Mesenchymal stem cell (in vitro differentiated cells and primary cell): Measurements from ENCODE around the gene RABGAP1L.
"Not testable (repeated sequence)": the region's sequence is repeated elsewhere in the genome, so short reads cannot be mapped to it uniquely, and the experiment has no call there.

Experiments
- DNase-seq: peaks from one replicate; pipeline ENCODE4 v3.0.0-alpha.2; 2013
- H2AFZ ChIP-seq: one replicate; pipeline ENCODE4 v1.6.1; 2013; ENCODE audit warnings: low read depth, mild to moderate bottlenecking, control low read depth, inconsistent platforms, low read length, moderate library complexity
- H2AK5ac ChIP-seq: 2 replicates; pipeline ENCODE4 v1.6.1; 2013; ENCODE audit warnings: low read length, moderate library complexity, mild to moderate bottlenecking, inconsistent platforms; ENCODE audit not compliant: severe bottlenecking
- H2BK120ac ChIP-seq: one replicate; pipeline ENCODE4 v1.6.1; 2013; ENCODE audit warnings: low read depth, mild to moderate bottlenecking, inconsistent platforms, low read length, moderate library complexity
- H2BK12ac ChIP-seq, 2 experiments: one replicate each; pipeline ENCODE4 v1.6.1; 2013; ENCODE audit warnings: inconsistent platforms in 2 of 2, low read length in 2 of 2, mild to moderate bottlenecking in 2 of 2, moderate library complexity in 2 of 2, control low read depth in 1 of 2
- H2BK15ac ChIP-seq: one replicate; pipeline ENCODE4 v1.6.1; 2013; ENCODE audit warnings: mild to moderate bottlenecking, low read depth, inconsistent platforms; ENCODE audit not compliant: poor library complexity, severe bottlenecking
- H2BK5ac ChIP-seq: 2 replicates; pipeline ENCODE4 v1.6.1; 2013; ENCODE audit warnings: low read depth, mild to moderate bottlenecking, low read length, control low read depth, inconsistent platforms; ENCODE audit not compliant: poor library complexity, severe bottlenecking
- H3K14ac ChIP-seq, 2 experiments: one replicate each; pipeline ENCODE4 v1.6.1; 2013; ENCODE audit warnings: inconsistent platforms in 2 of 2, low read length in 2 of 2, control low read depth in 1 of 2, mild to moderate bottlenecking in 1 of 2, moderate library complexity in 1 of 2
- H3K18ac ChIP-seq, 2 experiments: one replicate each; pipeline ENCODE4 v1.6.1; 2013; ENCODE audit warnings: inconsistent platforms in 2 of 2, low read length in 2 of 2, control low read depth in 1 of 2, low read depth in 1 of 2, mild to moderate bottlenecking in 1 of 2
- H3K23ac ChIP-seq, 2 experiments: one replicate each; pipeline ENCODE4 v1.6.1; 2013; ENCODE audit warnings: inconsistent platforms in 2 of 2, low read length in 2 of 2, mild to moderate bottlenecking in 2 of 2, moderate library complexity in 2 of 2, control low read depth in 1 of 2
- H3K27ac ChIP-seq: 2 replicates; pipeline ENCODE4 v1.5.1; 2013; ENCODE audit warnings: mild to moderate bottlenecking, moderate library complexity, low read length, control low read depth, inconsistent platforms; ENCODE audit not compliant: poor library complexity, severe bottlenecking
- H3K27me3 ChIP-seq, 2 experiments: 2 replicates each; pipeline versions ENCODE4 v1.6.1 to v1.7.0; 2013; ENCODE audit warnings: low read length in 2 of 2, mild to moderate bottlenecking in 2 of 2, moderate library complexity in 2 of 2, control low read depth in 1 of 2, inconsistent platforms in 1 of 2; ENCODE audit not compliant: control insufficient read depth in 1 of 2, insufficient read depth in 1 of 2
- H3K36me3 ChIP-seq, 2 experiments: 2 replicates each; pipeline versions ENCODE4 v1.6.1 to v1.7.0; 2013; ENCODE audit warnings: low read length in 2 of 2, control low read depth in 1 of 2, inconsistent platforms in 1 of 2, low read depth in 1 of 2, mild to moderate bottlenecking in 1 of 2; ENCODE audit not compliant: insufficient read depth in 2 of 2, control insufficient read depth in 1 of 2
- H3K4ac ChIP-seq, 2 experiments: one replicate each; pipeline ENCODE4 v1.6.1; 2013; ENCODE audit warnings: inconsistent platforms in 2 of 2, low read length in 2 of 2, mild to moderate bottlenecking in 2 of 2, moderate library complexity in 2 of 2, control low read depth in 1 of 2, low read depth in 1 of 2
- H3K4me1 ChIP-seq: 2 replicates; pipeline ENCODE4 v1.6.1; 2013; ENCODE audit warnings: low read depth, low read length, control low read depth; ENCODE audit not compliant: control insufficient read depth, insufficient read depth
- H3K4me2 ChIP-seq: 2 replicates; pipeline ENCODE4 v1.6.1; 2013; ENCODE audit warnings: low read length, mild to moderate bottlenecking, inconsistent platforms; ENCODE audit not compliant: poor library complexity, severe bottlenecking
- H3K4me3 ChIP-seq, 2 experiments: 2 replicates each; pipeline versions ENCODE4 v1.5.1 to v1.7.0; 2013; ENCODE audit warnings: low read length in 2 of 2, mild to moderate bottlenecking in 2 of 2, control low read depth in 1 of 2, low read depth in 1 of 2; ENCODE audit not compliant: insufficient read depth in 1 of 2
- H3K79me1 ChIP-seq: replicated peaks from 2 replicates; pipeline ENCODE4 v1.6.1; 2013; ENCODE audit warnings: mild to moderate bottlenecking, control low read depth, low read length, inconsistent platforms; ENCODE audit not compliant: poor library complexity, severe bottlenecking
- H3K9ac ChIP-seq: 2 replicates; pipeline ENCODE4 v1.7.0; 2013; ENCODE audit warnings: mild to moderate bottlenecking, low read length, moderate library complexity
- H3K9me3 ChIP-seq: 2 replicates; pipeline ENCODE4 v1.7.0; 2013; ENCODE audit warnings: mild to moderate bottlenecking, low read length; ENCODE audit not compliant: control insufficient read depth
- H4K8ac ChIP-seq: one replicate; pipeline ENCODE4 v1.6.1; 2013; ENCODE audit warnings: inconsistent platforms, mild to moderate bottlenecking, low read length, moderate library complexity
- H4K91ac ChIP-seq: one replicate; pipeline ENCODE4 v1.6.1; 2013; ENCODE audit warnings: mild to moderate bottlenecking, low read length, inconsistent platforms
- WGBS: methylation state at CpG from one replicate; pipeline ENCODE4 v1.1.7; 2013; ENCODE audit warnings: mixed read lengths; 5-methylcytosine and 5-hydroxymethylcytosine counted together

Gene RABGAP1L

GRCh38 chr1:174340404-174340803 is 181.1 kb downstream of the RABGAP1L start:
- not testable (repeated sequence) for DNase-seq, H3K27me3 ChIP-seq, H3K14ac ChIP-seq, H2BK12ac ChIP-seq, H3K18ac ChIP-seq, H3K36me3 ChIP-seq, H3K23ac ChIP-seq, H3K27ac ChIP-seq, H3K79me1 ChIP-seq, H2AK5ac ChIP-seq, H2BK120ac ChIP-seq, H3K9me3 ChIP-seq, H3K9ac ChIP-seq, H3K4me1 ChIP-seq, H2AFZ ChIP-seq, H2BK5ac ChIP-seq, H4K91ac ChIP-seq, H3K4me2 ChIP-seq, H3K4ac ChIP-seq, H3K4me3 ChIP-seq, H4K8ac ChIP-seq, H2BK15ac ChIP-seq
- no CpG with 5 or more reads among the region's 1 CpG for WGBS

DNA sequence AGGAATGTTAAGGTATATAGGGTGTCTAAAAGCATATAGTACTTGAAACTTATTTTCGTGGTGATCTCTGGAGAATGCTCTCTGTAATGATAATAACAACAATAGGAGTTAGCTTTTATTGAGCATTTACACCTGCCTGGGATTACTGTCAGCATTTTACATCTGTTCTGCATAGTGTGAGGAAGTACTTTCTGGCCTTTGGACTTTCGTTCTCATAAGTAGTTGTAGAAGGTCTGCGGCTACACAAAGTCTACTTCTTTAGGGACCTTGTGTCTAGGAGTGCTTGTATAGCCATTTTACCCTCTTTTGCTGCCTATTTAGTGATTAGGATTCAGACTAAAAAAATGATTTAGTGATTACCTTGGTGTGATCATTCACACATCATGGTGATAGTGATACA is 184.8 kb downstream of the RABGAP1L start:
- H4K91ac ChIP-seq, result no peak overlapping the region
- H2AK5ac ChIP-seq, result no peak overlapping the region
- no peaks in the 10 kb centered on the region for H3K4me1 ChIP-seq
- no peak overlapping the region for H2BK15ac ChIP-seq
- no peak overlapping the region for H3K4ac ChIP-seq
- H4K8ac ChIP-seq, result no peak overlapping the region
- 93% methylated on average over 3 of the region's 3 CpGs for WGBS
- no peak overlapping the region for H3K27ac ChIP-seq
- no peak overlapping the region for H2BK5ac ChIP-seq
- no peaks in the 10 kb centered on the region for H3K36me3 ChIP-seq
- H3K23ac ChIP-seq, result no peak overlapping the region
- H2BK120ac ChIP-seq, result no peak overlapping the region
- H3K4me2 ChIP-seq, result no peak overlapping the region
- H3K9me3 ChIP-seq, result no peaks in the 10 kb centered on the region
- no peak overlapping the region for H2BK12ac ChIP-seq
- no peaks in the 10 kb centered on the region for H3K27me3 ChIP-seq
- no peak for DNase-seq
- H2AFZ ChIP-seq, result no peak overlapping the region
- peaks cover 1% of the 10 kb centered on the region for H3K79me1 ChIP-seq
- no peak overlapping the region for H3K18ac ChIP-seq
- H3K14ac ChIP-seq, result no peak overlapping the region
- H3K4me3 ChIP-seq, result no peak overlapping the region
- no peak overlapping the region for H3K9ac ChIP-seq

- Histone ChIP-seq H3K36me3 (no peaks in the 10 kb centered on the region), H3K4me3 (no peak overlapping the region), H2BK15ac (no peak overlapping the region), H3K27me3 (no peaks in the 10 kb centered on the region), H4K91ac (no peak overlapping the region), H2BK120ac (no peak overlapping the region), H2BK5ac (no peak overlapping the region), H3K9me3 (no peaks in the 10 kb centered on the region), H3K23ac (no peak overlapping the region), H3K14ac (no peak overlapping the region), H3K4me1 (no peaks in the 10 kb centered on the region), H2AFZ (no peak overlapping the region), H3K4me2 (no peak overlapping the region), H2AK5ac (no peak overlapping the region), H3K18ac (no peak overlapping the region), H3K79me1 (peaks cover 7% of the 10 kb centered on the region), H4K8ac (no peak overlapping the region), H3K9ac (no peak overlapping the region), H3K4ac (no peak overlapping the region), H2BK12ac (no peak overlapping the region), H3K27ac (no peak overlapping the region)
- no peak for DNase-seq
Observed at GRCh38 chr1:174352117-174352516, 192.8 kb downstream of the RABGAP1L start.

DNA sequence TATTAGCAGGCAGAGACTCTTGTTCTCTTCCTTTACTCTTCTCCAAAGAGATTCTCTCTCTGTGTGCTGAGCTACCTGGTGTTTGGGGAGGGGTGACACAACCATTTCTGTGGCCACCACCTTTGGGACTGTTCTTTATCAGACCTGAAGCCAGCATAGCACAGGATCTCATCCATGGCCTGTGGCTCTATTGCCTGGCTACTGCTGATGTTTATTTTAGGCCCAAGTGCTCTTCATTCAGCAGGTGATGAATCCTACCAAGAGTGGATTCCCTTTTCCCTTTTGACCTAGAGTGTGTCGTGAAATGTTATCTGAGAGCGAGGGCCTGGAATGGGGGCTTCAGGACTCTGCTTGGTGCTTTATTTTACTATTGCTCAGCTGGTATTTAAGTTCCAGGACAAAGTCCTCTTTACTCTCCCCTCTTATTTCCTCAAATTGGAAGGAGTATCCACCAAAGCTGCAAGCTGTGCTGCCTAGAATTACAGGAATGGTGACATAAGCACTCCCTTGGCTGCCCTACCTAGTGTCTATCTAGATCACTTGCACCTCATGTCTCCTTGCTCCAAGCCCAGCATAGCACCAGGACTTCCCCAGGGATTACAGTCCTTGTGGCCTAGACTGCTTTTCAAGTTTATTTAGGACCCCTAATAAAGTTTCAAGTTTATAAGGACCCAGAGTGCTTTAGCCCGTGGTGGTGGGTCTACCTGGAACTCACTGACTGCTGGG is 193.7 kb downstream of the RABGAP1L start:
- Histone ChIP-seq H3K18ac (no peak overlapping the region), H3K9me3 (no peaks in the 10 kb centered on the region), H3K36me3 (no peaks in the 10 kb centered on the region), H2BK120ac (no peak overlapping the region), H2AFZ (no peak overlapping the region), H3K27ac (no peak overlapping the region), H3K27me3 (no peaks in the 10 kb centered on the region), H2BK5ac (no peak overlapping the region), H3K79me1 (peaks cover 7% of the 10 kb centered on the region), H4K91ac (no peak overlapping the region), H3K14ac (no peak overlapping the region), H3K4ac (no peak overlapping the region), H3K4me1 (no peaks in the 10 kb centered on the region), H3K4me2 (no peak overlapping the region), H3K9ac (no peak overlapping the region), H2BK12ac (no peak overlapping the region), H2BK15ac (no peak overlapping the region), H4K8ac (no peak overlapping the region), H3K23ac (no peak overlapping the region), H2AK5ac (no peak overlapping the region), H3K4me3 (no peak overlapping the region)
- DNase-seq, result no peak
- WGBS, result 98% methylated on average over 3 of the region's 3 CpGs
